ENCODE results near the gene KIAA1755.
"Not testable (repeated sequence)": the region's sequence is repeated elsewhere in the genome, so short reads cannot be mapped to it uniquely, and the experiment has no call there.

The KIAA1755 gene

GRCh38 chr20:38286586-38287531 lies 26.3 kb upstream of the KIAA1755 start:
- no peak for DNase-seq (ENCODE audit: low read depth)

DNA sequence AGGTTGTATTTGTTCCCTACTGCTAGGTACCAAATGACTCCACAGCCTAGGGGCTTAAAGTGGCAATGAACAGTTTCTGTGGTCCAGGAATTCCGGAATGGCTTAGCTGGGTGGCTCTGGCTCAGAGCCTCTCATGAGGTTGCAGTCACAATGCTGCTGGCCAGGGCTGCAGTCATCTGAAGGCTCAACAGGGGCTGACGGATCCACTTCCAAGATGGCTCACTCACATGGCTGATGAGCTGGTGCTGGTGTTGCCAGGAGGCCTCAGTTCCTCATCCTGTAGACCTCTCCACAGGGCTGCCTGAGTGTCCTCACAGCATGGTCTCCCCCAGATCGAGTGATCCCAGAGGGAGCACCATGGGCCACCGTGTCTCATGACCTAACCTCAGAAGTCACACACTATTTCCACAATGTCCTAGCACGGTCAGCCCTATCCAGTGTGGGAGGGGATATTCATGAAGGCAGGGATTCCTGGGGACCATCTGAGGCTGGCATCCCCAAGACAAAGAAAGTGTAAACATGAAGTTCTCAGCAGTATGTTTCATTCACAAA lies 24.4 kb upstream of the KIAA1755 start:
- DNase-seq (ENCODE audit: low read depth) = no peak

DNA sequence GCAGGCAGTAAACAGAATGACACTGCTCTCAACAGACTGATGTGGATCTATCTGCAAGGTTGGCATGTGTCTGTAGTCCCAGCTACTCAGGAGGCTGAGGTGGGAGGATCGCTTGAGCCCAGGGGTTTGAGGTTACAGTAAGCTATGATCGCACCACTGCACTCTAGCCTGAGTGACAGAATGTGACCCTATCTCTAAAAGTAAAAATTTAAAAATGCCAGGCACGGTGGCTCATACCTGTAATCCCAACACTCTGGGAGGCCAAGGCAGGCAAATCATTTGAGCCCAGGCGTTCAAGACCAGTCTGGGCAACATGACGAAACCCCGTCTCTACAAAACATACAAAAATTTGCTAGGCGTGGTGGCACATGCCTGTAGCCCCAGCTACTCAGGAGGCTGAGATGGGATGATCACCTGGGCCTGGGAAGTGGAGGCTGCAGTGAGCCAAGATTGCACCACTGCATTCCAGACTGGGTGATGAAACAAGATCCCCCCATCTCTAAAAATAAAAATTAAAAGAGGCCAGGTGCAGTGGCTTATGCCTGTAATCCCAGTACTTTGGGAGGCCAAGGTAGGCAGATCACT lies 23.6 kb upstream of the KIAA1755 start:
- DNase-seq (ENCODE audit: low read depth) = not testable (repeated sequence)

GRCh38 chr20:38283236-38283635 lies 22.7 kb upstream of the KIAA1755 start:
- DNase-seq (ENCODE audit: low read depth) = no peak

DNA sequence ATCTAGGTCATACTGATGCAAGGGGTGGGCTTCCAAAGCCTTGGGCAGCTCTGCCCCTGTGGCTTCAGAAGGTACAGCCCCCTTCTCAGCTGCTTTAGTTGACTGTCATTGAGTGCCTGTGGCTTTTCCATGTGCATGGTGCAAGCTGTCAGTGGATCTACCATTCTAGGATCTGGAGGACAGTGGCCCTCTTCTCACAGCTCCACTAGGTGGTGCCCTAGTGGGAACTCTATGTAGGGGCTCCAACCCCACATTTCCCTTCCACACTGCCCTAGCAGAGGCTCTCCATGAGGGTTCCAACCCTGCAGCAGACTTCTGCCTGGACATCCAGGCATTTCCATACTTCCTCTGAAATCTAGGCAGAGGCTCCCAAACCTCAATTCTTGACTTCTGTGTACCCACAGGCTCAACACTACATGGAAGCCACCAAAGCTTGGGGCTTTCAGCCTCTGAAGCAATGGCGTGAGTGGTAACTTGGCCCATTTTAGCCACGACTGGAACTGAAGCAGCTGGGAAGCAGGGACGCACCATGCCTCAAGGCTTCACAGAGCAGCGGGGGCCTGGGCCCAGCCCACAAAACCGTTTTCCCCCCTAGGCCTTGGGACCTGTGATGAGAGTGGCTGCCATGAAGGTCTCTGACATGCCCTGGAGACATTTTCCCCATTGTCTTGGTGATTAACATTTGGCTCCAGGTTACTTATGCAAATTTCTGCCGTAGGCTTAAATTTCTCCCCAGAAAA lies 20.8 kb upstream of the KIAA1755 start:
- not testable (repeated sequence) for DNase-seq (ENCODE audit: low read depth)

DNA sequence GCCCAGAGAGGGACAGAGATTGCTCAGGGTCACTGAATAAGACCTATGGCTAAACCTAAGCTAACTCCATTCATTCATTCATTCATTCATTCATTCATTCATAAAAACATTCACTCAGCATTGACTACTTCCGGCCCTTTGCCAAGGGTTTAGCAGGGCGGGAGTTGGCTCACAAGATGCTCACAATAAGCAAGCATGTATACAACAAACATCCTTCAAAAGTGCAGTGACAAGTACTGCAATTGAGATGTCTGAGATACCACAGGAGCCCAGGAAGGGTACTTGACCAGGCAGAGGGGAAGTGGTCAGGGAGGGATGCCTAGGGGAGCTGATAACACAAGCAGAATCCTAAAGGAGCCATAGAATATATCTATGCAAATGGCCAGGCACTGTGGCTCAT lies 18.2 kb upstream of the KIAA1755 start:
- DNase-seq (ENCODE audit: low read depth) = no peak

- DNase-seq (ENCODE audit: low read depth) = no peak
Measured at GRCh38 chr20:38278131-38278530, 17.6 kb upstream of the KIAA1755 start.

DNA sequence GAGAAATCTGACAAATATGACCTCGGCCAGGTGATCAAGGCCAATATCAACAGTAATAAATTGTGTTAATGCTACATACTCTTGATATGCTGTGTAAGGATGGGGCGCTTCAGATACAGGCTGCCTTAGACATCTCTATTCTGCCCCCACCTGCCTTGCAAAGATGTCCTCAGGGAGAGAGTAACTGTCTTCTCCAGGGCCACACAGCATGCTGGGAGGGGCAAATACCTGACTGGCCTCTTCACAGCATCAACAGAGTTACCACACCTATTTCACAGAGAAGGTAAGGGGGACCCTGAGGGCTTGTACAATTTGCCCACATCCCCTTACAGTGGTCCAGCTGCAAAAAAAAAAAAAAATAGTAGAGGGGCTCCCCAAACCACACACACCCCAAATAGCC lies 17.2 kb upstream of the KIAA1755 start:
- no peak for DNase-seq (ENCODE audit: low read depth)

- no peak for DNase-seq (ENCODE audit: low read depth)
Measured at GRCh38 chr20:38277285-38277684, 16.8 kb upstream of the KIAA1755 start.

DNA sequence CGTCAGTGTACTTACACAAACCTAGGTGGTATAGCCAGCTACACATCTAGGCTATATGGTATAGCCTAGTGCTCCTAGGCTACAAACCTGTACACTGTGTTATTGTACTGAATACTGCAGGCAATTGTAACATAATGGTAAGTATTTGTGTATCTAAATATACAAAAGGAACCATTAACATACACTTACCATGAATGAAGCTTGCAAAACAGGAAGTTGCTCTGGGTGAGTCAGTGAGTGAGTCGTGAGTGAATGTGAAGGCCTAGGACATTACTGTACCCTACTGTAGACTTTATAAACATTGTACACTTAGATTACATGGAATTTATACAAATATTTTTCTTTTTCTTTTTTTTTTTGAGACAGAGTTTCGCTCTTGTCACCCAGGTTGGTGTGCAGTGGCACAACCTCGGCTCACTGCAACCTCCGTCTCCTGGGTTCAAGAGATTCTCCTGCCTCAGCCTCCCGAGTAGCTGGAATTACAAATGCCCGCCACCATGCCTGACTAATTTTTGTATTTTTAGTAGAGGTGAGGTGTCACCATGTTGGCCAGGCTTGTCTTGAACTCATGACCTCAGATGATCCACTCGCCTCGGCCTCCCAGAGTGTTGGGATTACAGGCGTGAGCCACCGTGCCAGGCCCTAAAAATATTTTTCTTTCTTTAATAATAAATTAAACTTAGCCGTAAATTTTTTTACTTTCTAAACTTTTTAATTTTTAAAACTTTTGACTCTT lies 15.4 kb upstream of the KIAA1755 start:
- no peak for DNase-seq (ENCODE audit: low read depth)

DNA sequence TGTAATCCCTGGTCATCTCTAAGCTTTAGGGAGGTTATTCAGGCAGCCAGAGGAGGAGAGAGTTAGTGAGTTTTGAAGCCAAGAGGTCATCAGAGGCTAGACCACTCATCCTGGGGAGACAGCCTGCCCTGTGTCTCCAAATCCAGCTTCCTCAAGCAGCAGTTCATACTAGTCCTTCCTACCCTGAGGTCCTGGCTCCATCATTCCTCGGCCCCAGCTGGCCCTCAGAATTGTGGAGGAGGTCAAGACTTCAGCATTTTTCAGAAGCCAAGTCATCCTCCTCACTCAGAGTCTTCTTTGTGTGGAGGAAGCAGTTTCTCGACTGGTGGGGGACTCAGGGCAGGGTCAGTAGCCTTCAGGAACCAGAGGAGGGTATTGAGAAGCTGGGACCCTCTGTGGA lies 12.4 kb upstream of the KIAA1755 start:
- no peak for DNase-seq (ENCODE audit: low read depth)

DNA sequence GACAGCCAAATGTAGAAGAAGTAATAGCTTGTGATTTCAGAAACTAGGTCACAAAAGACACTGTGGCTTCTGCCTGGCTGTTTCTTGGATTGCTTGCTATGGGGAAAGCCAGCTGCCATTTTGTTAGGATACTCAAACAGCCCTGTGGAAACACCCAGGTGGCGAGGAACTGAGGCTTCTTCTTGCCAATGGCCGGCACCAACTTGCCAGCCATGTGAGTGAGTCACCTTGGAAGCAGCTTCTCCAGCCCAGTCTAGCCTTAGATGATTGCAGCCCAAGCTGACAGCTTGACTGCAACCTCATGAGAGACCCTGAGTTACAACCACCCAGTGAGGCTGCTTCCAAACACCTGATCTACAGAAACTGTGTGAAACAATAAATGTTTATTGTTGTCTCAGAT lies 11.9 kb upstream of the KIAA1755 start:
- no peak for DNase-seq (ENCODE audit: low read depth)

DNA sequence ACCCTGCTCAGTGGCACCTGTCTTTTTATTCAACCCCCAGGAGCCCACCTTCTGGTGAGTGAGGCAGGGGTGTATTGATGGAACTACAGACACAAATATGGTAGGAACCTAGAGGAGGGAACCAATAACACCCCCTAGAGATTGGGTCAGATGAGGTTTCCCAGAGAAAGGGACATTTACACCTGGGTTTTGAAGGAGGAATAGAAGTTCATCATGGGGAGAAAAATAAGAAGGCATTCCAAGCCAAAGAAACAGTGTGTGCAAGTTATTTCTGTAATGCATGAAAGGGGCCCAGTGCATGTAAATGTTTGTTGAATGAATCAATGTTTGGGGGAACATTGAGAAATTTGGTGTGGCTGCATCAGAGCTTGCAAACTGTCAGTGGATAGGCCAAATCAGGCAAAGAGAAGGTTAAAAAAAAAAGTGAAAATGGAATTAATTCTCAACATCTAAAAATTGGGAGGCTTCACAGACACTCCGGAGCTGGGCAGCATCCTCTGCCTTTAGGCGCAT lies 11.1 kb upstream of the KIAA1755 start:
- no peak for DNase-seq (ENCODE audit: low read depth)

DNA sequence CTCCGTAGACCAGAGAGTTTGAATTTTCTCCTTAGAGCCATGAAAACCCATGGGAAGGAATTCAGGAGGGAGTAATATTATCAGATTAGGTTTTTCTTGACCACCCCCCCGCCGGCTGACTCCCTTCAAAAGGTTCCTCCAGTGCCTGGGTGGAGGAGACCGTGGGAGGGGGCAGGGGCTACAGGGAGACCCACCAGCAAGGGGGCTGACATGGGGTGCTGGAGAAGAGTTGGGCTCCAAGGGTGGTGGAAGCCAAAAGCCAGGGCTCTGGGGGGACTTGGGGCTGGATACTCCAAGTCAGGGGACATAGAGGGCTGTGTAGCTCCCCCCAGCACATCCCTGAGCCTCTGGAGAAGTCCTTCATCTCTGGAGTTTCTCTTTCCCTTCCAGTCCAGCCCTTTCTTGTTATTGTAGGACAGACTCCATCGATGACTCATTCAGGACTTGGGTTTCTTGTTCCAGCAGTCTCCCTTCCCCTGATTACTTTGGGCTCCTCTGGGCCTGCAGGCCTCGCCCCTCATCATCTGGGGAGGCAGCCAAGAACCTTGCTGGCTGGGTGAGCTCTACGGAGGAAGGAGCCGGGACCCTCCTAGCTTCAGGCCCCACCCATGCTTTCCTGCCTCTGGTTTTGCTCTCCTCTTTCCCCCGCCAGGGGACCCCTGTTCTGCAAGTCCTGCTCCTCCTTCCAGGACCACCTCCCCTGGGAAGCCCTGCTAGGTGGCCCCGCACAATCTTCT lies 10.5 kb upstream of the KIAA1755 start:
- no peak for DNase-seq (ENCODE audit: low read depth)

GRCh38 chr20:38269715-38270114 lies 9.2 kb upstream of the KIAA1755 start:
- DNase-seq (ENCODE audit: low read depth) = no peak

DNA sequence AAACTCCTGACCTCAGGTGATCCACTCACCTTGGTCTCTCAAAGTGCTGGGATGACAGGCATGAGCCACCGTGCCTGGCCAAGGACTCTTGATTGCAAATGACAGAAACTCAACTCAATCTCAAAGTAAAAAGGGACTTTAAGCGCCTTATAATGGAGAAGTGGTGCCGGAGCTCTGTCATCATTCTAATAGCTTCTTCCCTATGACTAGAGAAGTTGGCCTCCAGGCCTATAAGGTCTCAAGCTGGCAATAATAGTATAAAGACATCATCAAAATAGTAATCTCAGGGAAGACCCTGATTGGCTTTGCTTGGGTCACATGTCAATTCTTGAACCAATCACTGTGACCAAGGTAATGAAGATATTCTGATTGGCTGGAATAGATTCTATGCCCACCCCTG lies 8.5 kb upstream of the KIAA1755 start:
- no peak for DNase-seq (ENCODE audit: low read depth)

GRCh38 chr20:38267901-38268514 lies 7.5 kb upstream of the KIAA1755 start:
- DNase-seq (ENCODE audit: low read depth) = no peak

- DNase-seq (ENCODE audit: low read depth) = no peak
Measured at GRCh38 chr20:38267296-38267695, 6.8 kb upstream of the KIAA1755 start.

DNA sequence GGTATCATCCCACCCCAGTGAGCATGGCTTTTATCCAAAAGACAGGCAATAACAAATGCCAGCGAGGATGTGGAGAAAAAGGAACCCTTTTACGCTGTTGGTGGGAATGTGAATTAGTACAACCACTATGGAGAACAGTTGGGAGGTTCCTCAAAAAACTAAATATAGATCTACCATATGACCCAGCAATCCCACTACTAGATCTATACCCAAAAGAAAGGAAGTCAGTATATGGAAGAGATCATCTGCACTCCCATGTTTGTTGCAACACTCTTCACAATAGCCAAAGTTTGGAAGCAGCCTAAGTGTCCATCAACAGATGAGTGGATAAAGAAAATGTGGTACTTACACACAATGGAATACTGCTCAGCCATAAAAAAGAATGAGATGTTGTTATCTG lies 5.9 kb upstream of the KIAA1755 start:
- no peak for DNase-seq (ENCODE audit: low read depth)

GRCh38 chr20:38262931-38263330 lies 2.4 kb upstream of the KIAA1755 start:
- no peak for DNase-seq (ENCODE audit: low read depth)

- no peak for DNase-seq (ENCODE audit: low read depth)
Measured at GRCh38 chr20:38261054-38261390, 487 bp upstream of the KIAA1755 start.

All from stimulated activated CD8-positive, alpha-beta memory T cell treated with anti-CD3 and anti-CD28 coated beads, Interleukin-7, amount 100 ng/mL, for 24 hours (primary cell).